HUES48 (cell line): Measurements from ENCODE around the gene UGT3A1.
"Not testable (repeated sequence)": the region's sequence is repeated elsewhere in the genome, so short reads cannot be mapped to it uniquely, and the experiment has no call there.

Experiments used
- H3K27ac ChIP-seq: one replicate; pipeline ENCODE4 v1.7.0; 2013; ENCODE audit warnings: low read depth, low read length, inconsistent platforms
- H3K27me3 ChIP-seq: 2 replicates; pipeline ENCODE4 v1.6.1; 2013; ENCODE audit warnings: mild to moderate bottlenecking, low read length; ENCODE audit not compliant: control insufficient read depth, insufficient read depth
- H3K36me3 ChIP-seq: 2 replicates; pipeline ENCODE4 v1.6.1; 2013; ENCODE audit warnings: low read length; ENCODE audit not compliant: control insufficient read depth, insufficient read depth
- H3K4me1 ChIP-seq: 2 replicates; pipeline ENCODE4 v1.6.1; 2013; ENCODE audit warnings: mild to moderate bottlenecking, low read length; ENCODE audit not compliant: control insufficient read depth, insufficient read depth
- H3K4me3 ChIP-seq: 2 replicates; pipeline ENCODE4 v1.5.1; 2013; ENCODE audit warnings: mild to moderate bottlenecking, low read depth, low read length
- H3K9ac ChIP-seq: 2 replicates; pipeline ENCODE4 v1.6.1; 2013; ENCODE audit warnings: mild to moderate bottlenecking, low read depth, low read length, moderate library complexity
- H3K9me3 ChIP-seq: 2 replicates; pipeline ENCODE4 v1.6.1; 2013; ENCODE audit warnings: low read length; ENCODE audit not compliant: control insufficient read depth, insufficient read depth

UGT3A1 gene

DNA sequence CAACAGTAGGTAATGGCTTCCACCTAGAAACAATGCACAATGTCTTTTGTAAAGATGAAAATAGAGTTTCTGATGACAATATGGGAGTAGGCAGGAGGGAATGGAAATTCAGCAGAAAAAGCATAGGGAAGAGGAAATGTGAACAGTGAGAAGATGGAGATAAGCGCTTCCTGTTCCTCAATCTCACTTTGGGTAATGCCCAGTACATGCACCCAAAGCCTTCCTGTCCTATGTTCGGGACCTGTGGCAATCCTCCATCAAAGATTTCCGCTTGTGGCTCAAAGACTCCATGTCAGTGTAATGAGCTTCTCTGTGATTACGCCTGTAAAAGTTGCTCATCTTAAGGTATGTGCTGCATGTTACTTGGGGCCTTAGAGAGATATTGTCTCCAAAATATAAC, 2.7 kb downstream of the UGT3A1 start:
- Histone ChIP-seq H3K36me3 (no peaks in the 10 kb centered on the region), H3K27ac (no peak overlapping the region), H3K27me3 (peaks cover 25% of the 10 kb centered on the region), H3K4me3 (no peak overlapping the region), H3K9ac (no peak overlapping the region), H3K9me3 (no peaks in the 10 kb centered on the region), H3K4me1 (peaks cover 5% of the 10 kb centered on the region; the same call in 1 of the 2 replicates)

GRCh38 chr5:35987776-35988175, 3.4 kb downstream of the UGT3A1 start:
- H3K36me3 ChIP-seq: no peaks in the 10 kb centered on the region
- no peak overlapping the region for H3K27ac ChIP-seq
- peaks cover 5% of the 10 kb centered on the region; the same call in 1 of the 2 replicates for H3K4me1 ChIP-seq
- H3K9me3 ChIP-seq: peaks cover under 1% of the 10 kb centered on the region; the same call in 1 of the 2 replicates
- H3K27me3 ChIP-seq: peaks cover 25% of the 10 kb centered on the region
- H3K9ac ChIP-seq: no peak overlapping the region
- H3K4me3 ChIP-seq: no peak overlapping the region

- peaks cover 24% of the 10 kb centered on the region for H3K9me3 ChIP-seq
- H3K27ac ChIP-seq: no peak overlapping the region
- no peak overlapping the region for H3K9ac ChIP-seq
- no peak overlapping the region for H3K4me3 ChIP-seq
- no peaks in the 10 kb centered on the region for H3K4me1 ChIP-seq
- H3K27me3 ChIP-seq: no peaks in the 10 kb centered on the region
- no peaks in the 10 kb centered on the region for H3K36me3 ChIP-seq
Observed at GRCh38 chr5:35979715-35980114, 11.5 kb downstream of the UGT3A1 start.

DNA sequence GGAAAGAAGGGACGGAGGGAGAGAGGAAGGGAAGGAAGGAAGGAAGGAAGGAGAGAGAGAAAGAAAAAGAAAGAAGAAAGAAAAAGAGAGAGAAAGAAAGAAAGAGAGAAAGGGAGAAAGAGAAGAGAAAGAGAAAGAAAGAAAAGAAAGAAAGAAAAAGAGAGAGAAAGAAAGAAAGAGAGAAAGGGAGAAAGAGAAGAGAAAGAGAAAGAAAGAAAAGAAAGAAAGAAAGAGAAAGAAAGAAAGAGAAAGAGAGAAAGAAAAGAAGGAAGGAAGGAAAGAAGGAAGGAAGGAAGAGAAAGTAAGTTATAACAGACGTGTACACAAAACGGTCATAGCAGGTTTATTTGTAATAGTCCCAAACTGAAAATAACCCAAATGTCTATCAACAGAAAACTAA, 14.3 kb downstream of the UGT3A1 start:
- not testable (repeated sequence) for H3K4me3 ChIP-seq, H3K27ac ChIP-seq, H3K36me3 ChIP-seq, H3K9ac ChIP-seq, H3K4me1 ChIP-seq, H3K27me3 ChIP-seq
- peaks cover 14% of the 10 kb centered on the region for H3K9me3 ChIP-seq

DNA sequence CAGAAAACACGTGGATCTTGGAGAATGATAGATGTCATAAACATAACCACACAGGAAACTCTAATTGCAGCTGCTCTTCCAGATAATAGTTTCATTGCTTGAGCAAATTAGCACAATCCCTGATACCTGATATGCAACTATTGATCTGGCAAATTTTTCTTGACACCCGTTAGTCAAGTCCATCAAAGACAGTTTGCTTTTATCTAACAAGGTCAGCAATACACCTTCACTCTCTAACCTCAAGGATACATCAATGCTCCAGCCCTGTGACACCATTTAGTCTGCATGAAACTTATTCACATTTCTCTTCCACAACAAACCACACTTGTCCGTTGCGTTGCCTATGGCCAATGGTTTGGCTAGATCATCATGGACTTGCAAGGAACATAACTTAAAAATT, 16.6 kb downstream of the UGT3A1 start:
- Histone ChIP-seq H3K9me3 (no peaks in the 10 kb centered on the region; the same call in 1 of the 2 replicates), H3K9ac (no peak overlapping the region), H3K4me1 (no peaks in the 10 kb centered on the region), H3K27me3 (no peaks in the 10 kb centered on the region), H3K36me3 (no peaks in the 10 kb centered on the region), H3K27ac (no peak overlapping the region), H3K4me3 (no peak overlapping the region)

DNA sequence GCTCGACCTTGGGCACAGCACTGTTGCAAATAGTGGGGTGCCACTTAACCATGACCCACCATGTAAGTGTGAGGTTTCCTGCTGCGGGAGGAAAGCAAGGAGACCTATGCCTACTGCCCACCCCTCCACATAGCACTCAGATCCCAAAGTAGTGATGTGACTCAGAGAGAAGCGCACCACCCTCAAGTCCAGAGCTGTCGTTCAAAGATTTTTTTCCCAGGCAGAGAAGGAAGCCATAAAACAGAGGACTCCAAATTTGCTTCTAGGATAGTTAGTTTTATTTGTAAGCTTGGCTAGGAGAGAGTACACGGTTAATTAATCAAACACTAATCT, 19.3 kb downstream of the UGT3A1 start:
- Histone ChIP-seq H3K36me3 (no peaks in the 10 kb centered on the region), H3K9ac (no peak overlapping the region), H3K27ac (no peak overlapping the region), H3K27me3 (no peaks in the 10 kb centered on the region), H3K4me1 (no peaks in the 10 kb centered on the region), H3K9me3 (no peaks in the 10 kb centered on the region), H3K4me3 (no peak overlapping the region)

DNA sequence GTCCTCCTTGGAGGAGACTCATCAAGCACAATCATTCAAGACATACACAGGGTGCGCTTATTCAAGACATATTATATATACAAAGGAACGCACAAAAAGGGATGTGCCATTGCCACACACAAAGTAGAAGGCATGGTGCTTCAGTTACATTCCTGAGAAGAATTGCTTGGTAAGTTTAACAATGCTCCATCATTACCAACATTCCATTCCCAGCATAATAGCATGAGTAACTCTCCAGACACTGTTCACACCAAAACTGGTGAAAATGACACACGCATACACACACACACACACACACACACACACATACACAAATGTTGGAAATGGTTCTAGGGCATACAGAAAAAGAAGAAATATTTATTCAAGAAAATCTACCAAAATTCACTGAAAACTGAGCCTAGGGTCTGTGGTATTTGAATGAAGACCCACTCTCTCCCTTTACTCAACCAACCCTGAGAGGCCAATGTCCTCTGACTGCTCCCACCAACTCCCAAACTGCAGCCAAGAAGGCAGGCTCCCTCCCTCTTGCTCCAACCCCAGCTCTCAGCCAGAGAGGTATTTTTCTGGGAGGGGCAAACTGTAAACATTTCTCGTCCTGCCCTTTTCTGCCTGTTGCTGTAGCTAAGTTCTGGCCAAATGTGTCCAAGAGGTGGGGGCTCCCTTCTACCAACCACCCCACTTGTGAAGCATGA, 19.9 kb downstream of the UGT3A1 start:
- Histone ChIP-seq H3K27me3 (no peaks in the 10 kb centered on the region), H3K36me3 (no peaks in the 10 kb centered on the region), H3K4me3 (no peak overlapping the region), H3K9ac (no peak overlapping the region), H3K27ac (no peak overlapping the region), H3K4me1 (no peaks in the 10 kb centered on the region), H3K9me3 (no peaks in the 10 kb centered on the region)

GRCh38 chr5:35963381-35963843, 27.8 kb downstream of the UGT3A1 start:
- H3K27me3 ChIP-seq: no peaks in the 10 kb centered on the region
- no peak overlapping the region for H3K27ac ChIP-seq
- no peak overlapping the region for H3K9ac ChIP-seq
- H3K4me1 ChIP-seq: no peaks in the 10 kb centered on the region
- H3K36me3 ChIP-seq: no peaks in the 10 kb centered on the region
- peak overlapping the region; percentile 46 for H3K4me3 ChIP-seq
- H3K9me3 ChIP-seq: peaks cover 3% of the 10 kb centered on the region; the same call in 1 of the 2 replicates

GRCh38 chr5:35960328-35960727, 30.9 kb downstream of the UGT3A1 start:
- Histone ChIP-seq H3K4me1 (no peaks in the 10 kb centered on the region), H3K4me3 (no peak overlapping the region), H3K36me3 (no peaks in the 10 kb centered on the region), H3K9ac (no peak overlapping the region), H3K27me3 (no peaks in the 10 kb centered on the region), H3K9me3 (peaks cover 3% of the 10 kb centered on the region; the same call in 1 of the 2 replicates), H3K27ac (no peak overlapping the region)

DNA sequence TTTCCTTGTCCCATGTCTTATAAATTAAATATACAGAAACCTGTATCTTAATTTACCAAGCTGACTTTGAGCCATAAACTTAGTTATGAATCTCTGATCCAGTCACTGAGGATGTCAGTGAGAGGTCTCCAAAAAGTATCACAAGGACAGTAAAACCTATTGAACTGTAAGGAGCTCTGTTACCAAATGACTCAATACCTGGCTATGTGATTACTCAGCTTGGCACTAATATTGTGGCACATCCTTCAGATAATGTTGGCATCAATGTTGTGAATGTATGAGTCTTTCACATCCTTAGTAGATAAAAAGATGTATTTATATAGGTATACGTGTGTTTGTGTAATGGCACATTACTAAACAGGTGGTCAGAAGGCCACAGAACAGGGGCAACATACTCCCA, 34.8 kb downstream of the UGT3A1 start:
- Histone ChIP-seq H3K36me3 (no peaks in the 10 kb centered on the region), H3K9me3 (no peaks in the 10 kb centered on the region), H3K4me3 (no peak overlapping the region), H3K27me3 (peaks cover 6% of the 10 kb centered on the region; the same call in 1 of the 2 replicates), H3K27ac (no peak overlapping the region), H3K4me1 (no peaks in the 10 kb centered on the region), H3K9ac (no peak overlapping the region)

DNA sequence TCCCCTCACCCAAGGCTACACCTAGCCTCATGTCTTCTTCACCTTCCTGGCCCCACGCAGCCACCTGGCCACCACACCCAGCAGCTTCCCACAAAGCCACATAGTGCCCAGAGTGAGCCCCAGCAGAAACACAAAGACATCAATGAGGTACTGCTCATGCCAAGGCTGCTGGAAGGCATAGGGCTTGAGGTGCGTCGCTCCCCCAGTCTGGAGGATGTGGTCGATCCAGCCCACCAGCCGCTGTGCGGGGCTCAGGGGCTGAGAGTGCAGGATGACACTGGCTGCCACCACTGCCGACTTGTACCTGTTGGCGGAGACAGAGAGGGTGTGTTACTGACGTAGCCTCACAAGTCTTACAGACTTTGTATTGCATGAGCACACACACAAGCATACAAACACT, 37.0 kb downstream of the UGT3A1 start:
- peaks cover 6% of the 10 kb centered on the region; the same call in 1 of the 2 replicates for H3K27me3 ChIP-seq

More for the DNA sequence above, 37.0 kb downstream of the UGT3A1 start:
- Histone ChIP-seq H3K4me1 (no peaks in the 10 kb centered on the region), H3K27ac (no peak overlapping the region), H3K9ac (no peak overlapping the region), H3K4me3 (no peak overlapping the region), H3K36me3 (no peaks in the 10 kb centered on the region), H3K9me3 (no peaks in the 10 kb centered on the region)
